Measurements from ENCODE around the gene PIWIL1. TPM values are rescaled to one million over a fixed set of nuclear protein-coding genes. Genes with fewer than 3 reads are reported as not detected.

PIWIL1 gene
- total and polyA plus RNA-seq, 2 of the 4 experiments (the other 2 are of a cell fraction): not detected

DNA sequence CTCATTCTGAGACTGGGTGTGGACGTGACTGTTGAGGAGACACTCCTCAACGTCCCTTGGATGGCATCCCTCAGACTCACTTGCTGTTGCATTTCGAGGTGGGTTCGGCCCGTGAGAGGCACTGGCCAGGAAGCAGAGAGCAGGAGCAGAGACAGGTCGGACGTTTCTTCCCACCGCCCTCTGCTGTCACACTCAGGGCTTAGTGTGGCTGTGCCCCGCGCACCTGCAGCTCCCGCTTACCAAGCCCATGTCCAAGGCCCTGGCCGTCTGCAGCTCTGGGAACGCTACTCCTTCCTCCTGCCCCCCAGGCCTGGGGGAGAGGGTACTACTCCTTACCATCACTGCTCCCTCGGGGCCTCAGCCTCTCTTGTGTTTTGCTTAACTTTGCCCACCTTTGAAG lies 29.8 kb upstream of the PIWIL1 start:
- no peaks in the 10 kb centered on the region for H3K9me1 ChIP-seq (ENCODE audit: insufficient read depth, low read length)
- no peak overlapping the region for H3K14ac ChIP-seq (replicated peaks; ENCODE audit: low read depth, low read length)
- in situ Hi-C loops (cut with MboI; ENCODE audit: low sequenced_read_pairs) (no loop called here), dilution Hi-C loops (cut with HindIII; ENCODE audit: low sequenced_read_pairs, unreplicated experiment) (no loop called here), intact Hi-C loops (cut with micrococcal nuclease) (no loop called here)
- no peak overlapping the region for H2BK120ac ChIP-seq (ENCODE audit: low read depth, low read length)
- H3K23ac ChIP-seq (ENCODE audit: low read depth, low read length): no peak overlapping the region
- no peaks in the 10 kb centered on the region for H3K36me3 ChIP-seq (ENCODE audit: control insufficient read depth, insufficient read depth, low read length)
- H2AFZ ChIP-seq (replicated peaks; ENCODE audit: low read length, poor library complexity): no peak overlapping the region
- DNase-seq (no peak), ATAC-seq (ENCODE audit: low read depth) (no peak)
- H2AK9ac ChIP-seq (replicated peaks; ENCODE audit: low read depth, low read length, poor library complexity): no peak overlapping the region
- ChIA-PET POLR2A (ENCODE audit: unreplicated experiment) (no interaction called here), CTCF (no interaction called here)
- no peak overlapping the region for H4K91ac ChIP-seq (ENCODE audit: insufficient read depth, low read depth, low read length)
- no peaks in the 10 kb centered on the region for H4K20me1 ChIP-seq (ENCODE audit: insufficient read depth, low read length)
- H3K4me3 ChIP-seq (ENCODE audit: insufficient read depth, low read depth, low read length): no peak overlapping the region
- H4K8ac ChIP-seq (ENCODE audit: low read depth in 2 of 2, low read length in 2 of 2): no peak overlapping the region
- no peak overlapping the region for H3K9ac ChIP-seq (ENCODE audit: low read depth, low read length)
- H2BK15ac ChIP-seq (ENCODE audit: low read depth, low read length): no peak overlapping the region
- peaks cover 27% of the 10 kb centered on the region for H3K9me3 ChIP-seq (ENCODE audit: control insufficient read depth, insufficient read depth, low read length)
- no peak overlapping the region for H2BK20ac ChIP-seq (ENCODE audit: low read depth, low read length)
- BruUV-seq (replicated peaks): no TSS peak
- H3K4ac ChIP-seq (ENCODE audit: low read depth, low read length): no peak overlapping the region
- H3K79me1 ChIP-seq (ENCODE audit: low read depth in 1 of 2, low read length in 2 of 2): no peaks in the 10 kb centered on the region
- no peak for TF ChIP-seq BHLHE40 (IDR thresholded peaks at IDR 0.05; ENCODE audit: low read depth, low read length)
- TF ChIP-seq SMC3 (IDR thresholded peaks at IDR 0.05; ENCODE audit: low read depth, low read length): no peak
- TF ChIP-seq MAZ (IDR thresholded peaks at IDR 0.05; ENCODE audit: borderline replicate concordance, low read depth, low read length): no peak
- TF ChIP-seq RCOR1 (IDR thresholded peaks at IDR 0.05; ENCODE audit: insufficient replicate concordance, low read length): no peak
- no peak for TF ChIP-seq CEBPB (IDR thresholded peaks at IDR 0.05; ENCODE audit: low read depth, low read length)
- TF ChIP-seq RAD21 (IDR thresholded peaks at IDR 0.05; ENCODE audit: low read length): no peak
- H2AK5ac ChIP-seq (ENCODE audit: low read depth, low read length): no peak overlapping the region
- 55% methylated on average over 7 of the region's 14 CpGs; no CpG with 5 or more reads in 1 of the 2 experiments for WGBS, 2 experiments (ENCODE audit: extremely low coverage in 2 of 2, insufficient read length in 1 of 2)
- H4K5ac ChIP-seq (ENCODE audit: low read depth, low read length): no peak overlapping the region
- no peak overlapping the region for H2BK5ac ChIP-seq (ENCODE audit: low read depth, low read length, poor library complexity, severe bottlenecking)
- H3K27ac ChIP-seq (ENCODE audit: insufficient read depth, low read length): no peak overlapping the region
- H3K56ac ChIP-seq (ENCODE audit: extremely low read depth, insufficient read depth, low read length): no peak overlapping the region
- no peaks in the 10 kb centered on the region for H3K4me1 ChIP-seq (ENCODE audit: control insufficient read depth, insufficient read depth, low read length)
- H3K18ac ChIP-seq (ENCODE audit: low read depth, low read length): no peak overlapping the region
- H3K4me2 ChIP-seq (ENCODE audit: low read depth, low read length): no peak overlapping the region
- H3K27me3 ChIP-seq (ENCODE audit: control insufficient read depth, insufficient read depth, low read length): no peaks in the 10 kb centered on the region

Data from IMR-90 (cell line).